Stimulated activated naive CD8-positive, alpha-beta T cell treated with anti-CD3 and anti-CD28 coated beads, Interleukin-15, amount 100 ng/mL, for 72 hours (primary cell): ENCODE data around the gene SVIL.
"Not testable (repeated sequence)": the region's sequence is repeated elsewhere in the genome, so short reads cannot be mapped to it uniquely, and the experiment has no call there.

Source experiments
- ATAC-seq: fragments of 150-1000 bp; cut with Tn5 transposase; 2 replicates; pipeline ENCODE4 v1.10.0; 2021; ENCODE audit warnings: mild to moderate bottlenecking, moderate library complexity
- DNase-seq, 2 donors: peaks; one replicate each; pipeline ENCODE4 v3.0.0; 2021 to 2022
- H3K27ac Mint-ChIP-seq, 2 donors: one replicate each; pipeline ENCODE4 v1.8.0; 2022; ENCODE audit warnings: mild to moderate bottlenecking in 2 of 2, mixed read lengths in 2 of 2, moderate library complexity in 2 of 2
- H3K27me3 Mint-ChIP-seq: one replicate; pipeline ENCODE4 v1.8.0; 2022; ENCODE audit warnings: mixed read lengths
- H3K4me1 Mint-ChIP-seq: one replicate; pipeline ENCODE4 v1.8.0; 2022; ENCODE audit warnings: mild to moderate bottlenecking, mixed read lengths
- H3K4me3 Mint-ChIP-seq, 2 donors: one replicate each; pipeline ENCODE4 v1.8.0; 2022; ENCODE audit warnings: mild to moderate bottlenecking in 2 of 2, mixed read lengths in 2 of 2, moderate library complexity in 1 of 2
- H3K9me3 Mint-ChIP-seq, 2 donors: one replicate each; pipeline ENCODE4 v1.8.0; 2022; ENCODE audit warnings: mixed read lengths in 2 of 2

The SVIL gene

GRCh38 chr10:29566209-29566608 lies 68.6 kb downstream of the SVIL start:
- H3K27me3 Mint-ChIP-seq, DNase-seq, H3K9me3 Mint-ChIP-seq, H3K27ac Mint-ChIP-seq, ATAC-seq, H3K4me1 Mint-ChIP-seq, H3K4me3 Mint-ChIP-seq: not testable (repeated sequence)

GRCh38 chr10:29563420-29564035 lies 71.2 kb downstream of the SVIL start:
- DNase-seq, result no peak
- H3K9me3 Mint-ChIP-seq, result no peaks in the 10 kb centered on the region
- H3K27ac Mint-ChIP-seq, result no peak overlapping the region
- no peaks in the 10 kb centered on the region for H3K4me1 Mint-ChIP-seq
- H3K27me3 Mint-ChIP-seq, result no peaks in the 10 kb centered on the region
- no peak overlapping the region for H3K4me3 Mint-ChIP-seq
- no peak for ATAC-seq

- ATAC-seq, H3K9me3 Mint-ChIP-seq, H3K27ac Mint-ChIP-seq, H3K4me3 Mint-ChIP-seq, DNase-seq, H3K27me3 Mint-ChIP-seq, H3K4me1 Mint-ChIP-seq: not testable (repeated sequence)
Observed at GRCh38 chr10:29563006-29563405, 71.8 kb downstream of the SVIL start.

GRCh38 chr10:29559996-29560395 lies 74.8 kb downstream of the SVIL start:
- ATAC-seq (no peak), DNase-seq (no peak)
- Mint-ChIP-seq H3K27ac (no peak overlapping the region), H3K27me3 (no peaks in the 10 kb centered on the region), H3K9me3 (no peaks in the 10 kb centered on the region), H3K4me1 (peaks cover 4% of the 10 kb centered on the region), H3K4me3 (no peak overlapping the region)

- no peak for DNase-seq
- peaks cover 11% of the 10 kb centered on the region for H3K4me1 Mint-ChIP-seq
Observed at GRCh38 chr10:29557665-29558064, 77.1 kb downstream of the SVIL start.

GRCh38 chr10:29555746-29556481 lies 78.9 kb downstream of the SVIL start:
- Mint-ChIP-seq H3K4me3 (no peak overlapping the region), H3K27me3 (no peaks in the 10 kb centered on the region), H3K4me1 (peaks cover 11% of the 10 kb centered on the region), H3K9me3 (no peaks in the 10 kb centered on the region), H3K27ac (no peak overlapping the region)
- DNase-seq, result no peak
- ATAC-seq, result no peak

More at GRCh38 chr10:29557665-29558064, 77.1 kb downstream of the SVIL start:
- Mint-ChIP-seq H3K4me3 (no peak overlapping the region), H3K27me3 (no peaks in the 10 kb centered on the region), H3K9me3 (no peaks in the 10 kb centered on the region), H3K27ac (no peak overlapping the region)
- ATAC-seq, result no peak

GRCh38 chr10:29555091-29555745 lies 79.6 kb downstream of the SVIL start:
- Mint-ChIP-seq H3K27me3 (no peaks in the 10 kb centered on the region), H3K4me1 (peaks cover 11% of the 10 kb centered on the region), H3K4me3 (no peak overlapping the region), H3K9me3 (no peaks in the 10 kb centered on the region), H3K27ac (peak overlapping the region in 1 of 2 donors; percentile 54)
- ATAC-seq, result no peak
- DNase-seq, result no peak

GRCh38 chr10:29554660-29555059 lies 80.1 kb downstream of the SVIL start:
- no peaks in the 10 kb centered on the region for H3K27me3 Mint-ChIP-seq
- H3K27ac Mint-ChIP-seq, result peak overlapping the region in 1 of 2 donors; percentile 54
- no peak for DNase-seq
- H3K4me3 Mint-ChIP-seq, result no peak overlapping the region
- ATAC-seq, result no peak
- H3K4me1 Mint-ChIP-seq, result peaks cover 11% of the 10 kb centered on the region
- H3K9me3 Mint-ChIP-seq, result no peaks in the 10 kb centered on the region

- Mint-ChIP-seq H3K27me3 (no peaks in the 10 kb centered on the region), H3K4me1 (peaks cover 12% of the 10 kb centered on the region), H3K4me3 (no peak overlapping the region), H3K27ac (no peak overlapping the region), H3K9me3 (no peaks in the 10 kb centered on the region)
- ATAC-seq, result no peak
- no peak for DNase-seq
Observed at GRCh38 chr10:29553544-29554250, 81.1 kb downstream of the SVIL start.

- peaks cover 18% of the 10 kb centered on the region for H3K4me1 Mint-ChIP-seq
- ATAC-seq, H3K27ac Mint-ChIP-seq, H3K27me3 Mint-ChIP-seq, H3K9me3 Mint-ChIP-seq, H3K4me3 Mint-ChIP-seq, DNase-seq: not testable (repeated sequence)
Observed at GRCh38 chr10:29553116-29553515, 81.7 kb downstream of the SVIL start.

GRCh38 chr10:29549493-29549892 lies 85.3 kb downstream of the SVIL start:
- not testable (repeated sequence) for H3K27ac Mint-ChIP-seq, H3K4me3 Mint-ChIP-seq, H3K27me3 Mint-ChIP-seq, H3K9me3 Mint-ChIP-seq, DNase-seq, ATAC-seq
- peaks cover 13% of the 10 kb centered on the region for H3K4me1 Mint-ChIP-seq

- DNase-seq, result no peak
- Mint-ChIP-seq H3K4me3 (no peak overlapping the region), H3K27ac (peak overlapping the region in 1 of 2 donors; percentile 62), H3K9me3 (no peaks in the 10 kb centered on the region), H3K4me1 (peaks cover 12% of the 10 kb centered on the region), H3K27me3 (no peaks in the 10 kb centered on the region)
- no peak for ATAC-seq
Observed at GRCh38 chr10:29546773-29547313, 87.9 kb downstream of the SVIL start.

GRCh38 chr10:29545122-29545521 lies 89.6 kb downstream of the SVIL start:
- H3K4me3 Mint-ChIP-seq, result no peak overlapping the region

GRCh38 chr10:29543715-29544114 lies 91.1 kb downstream of the SVIL start:
- H3K4me1 Mint-ChIP-seq, result peaks cover 11% of the 10 kb centered on the region
- H3K4me3 Mint-ChIP-seq, result no peak overlapping the region
- no peak for DNase-seq
- no peaks in the 10 kb centered on the region for H3K27me3 Mint-ChIP-seq
- no peaks in the 10 kb centered on the region for H3K9me3 Mint-ChIP-seq
- ATAC-seq, result no peak
- H3K27ac Mint-ChIP-seq, result no peak overlapping the region

More at GRCh38 chr10:29545122-29545521, 89.6 kb downstream of the SVIL start:
- Mint-ChIP-seq H3K4me1 (peaks cover 12% of the 10 kb centered on the region), H3K27me3 (no peaks in the 10 kb centered on the region), H3K9me3 (no peaks in the 10 kb centered on the region), H3K27ac (peak overlapping the region in 1 of 2 donors; percentile 8)
- no peak for ATAC-seq
- no peak for DNase-seq

GRCh38 chr10:29542723-29543122 lies 92.0 kb downstream of the SVIL start:
- H3K9me3 Mint-ChIP-seq, result no peaks in the 10 kb centered on the region
- ATAC-seq, result no peak
- no peaks in the 10 kb centered on the region for H3K27me3 Mint-ChIP-seq

More at GRCh38 chr10:29542723-29543122, 92.0 kb downstream of the SVIL start:
- H3K27ac Mint-ChIP-seq, result no peak overlapping the region
- peaks cover under 1% of the 10 kb centered on the region for H3K4me1 Mint-ChIP-seq
- H3K4me3 Mint-ChIP-seq, result no peak overlapping the region
- no peak for DNase-seq
